Measurements from ENCODE around the gene PPP1R37. TPM values are rescaled to one million over a fixed set of nuclear protein-coding genes. Genes with fewer than 3 reads are reported as not detected.

Gene PPP1R37
- total and polyA plus RNA-seq, 2 of the 13 experiments (the other 11 are each of a cell fraction or from before 2014, with no cell fraction given): 9.0 to 14.3 TPM

GRCh38 chr19:45172173-45172572 lies 79.2 kb downstream of the PPP1R37 start (continued):
- TF ChIP-seq HNF1A (IDR thresholded peaks at IDR 0.05; ENCODE audit: low read depth) (no peak), HNF1A (CRISPR knock-in tag; IDR thresholded peaks at IDR 0.05; ENCODE audit: borderline replicate concordance) (no peak), SOX13 (IDR thresholded peaks at IDR 0.05) (no peak), SOX13 (CRISPR knock-in tag; conservative IDR thresholded peaks at IDR 0.05 in 1 of 2, IDR thresholded peaks at IDR 0.05 in 1 of 2) (0 out of 4 replicates have a peak, but pooled peaks of 1 of the 2 experiments have one; percentile 7)

- no peak for FAIRE-seq
These were observed 79.7 kb downstream of the PPP1R37 start for GRCh38 chr19:45172611-45173208.

More at GRCh38 chr19:45172611-45173208, 79.7 kb downstream of the PPP1R37 start:
- CTCF ChIA-PET (ENCODE audit: low intra/inter-chr PET ratio, low total read pairs): no interaction called here
- H3K79me2 ChIP-seq (ENCODE audit: insufficient read depth, low read length): peaks cover 2% of the 10 kb centered on the region
- in situ Hi-C loops (cut with HindIII; ENCODE audit: extremely low pct_ligation_motif_present, low pct_unique_long_range_greater_than_20kb): no loop called here
- no peak for ATAC-seq
- no peak overlapping the region; a peak in 1 of 6 replicates for H3K4me3 ChIP-seq (replicated peaks in 1 of 3; ENCODE audit: insufficient read depth in 1 of 3, low read depth in 2 of 3, low read length in 3 of 3)
- H4K20me1 ChIP-seq (ENCODE audit: insufficient read depth, low read length): no peaks in the 10 kb centered on the region
- POLR2A ChIA-PET: no interaction called here
- no peak overlapping the region for H2AFZ ChIP-seq (ENCODE audit: low read length)
- no TSS peak for BruUV-seq (replicated peaks)
- no peak overlapping the region for H3K9ac ChIP-seq (ENCODE audit: insufficient read depth, low read depth, low read length)
- no peaks in the 10 kb centered on the region for H3K36me3 ChIP-seq (replicated peaks in 1 of 2; ENCODE audit: control insufficient read depth in 1 of 2, insufficient read depth in 2 of 2, low read length in 2 of 2)
- no peaks in the 10 kb centered on the region; a peak in 1 of 5 replicates for H3K27me3 ChIP-seq (ENCODE audit: control insufficient read depth in 1 of 2, insufficient read depth in 2 of 2, low read length in 2 of 2)
- no peak for DNase-seq (ENCODE audit: low spot score)
- 81% methylated on average over 5 of the region's 18 CpGs for WGBS (ENCODE audit: low lambda C conversion rate)
- H3K9me3 ChIP-seq (ENCODE audit: low read length): no peaks in the 10 kb centered on the region
- TF ChIP-seq ZNF333 (CRISPR knock-in tag; IDR thresholded peaks at IDR 0.05; ENCODE audit: borderline replicate concordance): no peak
- no peak for TF ChIP-seq ZFP36 (IDR thresholded peaks at IDR 0.05; ENCODE audit: borderline replicate concordance, low read depth, low read length, partially characterized antibody)
- no peak for TF ChIP-seq ZNF713 (CRISPR knock-in tag; IDR thresholded peaks at IDR 0.05)
- no peak for TF ChIP-seq SCMH1 (CRISPR knock-in tag; IDR thresholded peaks at IDR 0.05; ENCODE audit: borderline replicate concordance)
- TF ChIP-seq MXI1 (IDR thresholded peaks at IDR 0.05; ENCODE audit: borderline replicate concordance, low read depth, low read length): no peak
- TF ChIP-seq ZNF282 (IDR thresholded peaks at IDR 0.05; ENCODE audit: partially characterized antibody): no peak
- 0 out of 2 replicates have a peak, but pooled peaks have one; percentile 13 for TF ChIP-seq ZBTB38 (CRISPR knock-in tag; IDR thresholded peaks at IDR 0.05)
- H3K27ac ChIP-seq (ENCODE audit: extremely low read length, insufficient read depth, low read length): no peak overlapping the region
- H3K4me2 ChIP-seq (ENCODE audit: low read depth, low read length): peak overlapping the region; percentile 29; the same call in 1 of the 2 replicates
- intact Hi-C loops (cut with micrococcal nuclease; ENCODE audit: unreplicated experiment): no loop called here
- H3K4me1 ChIP-seq (ENCODE audit: insufficient read depth, low read length): peaks cover 82% of the 10 kb centered on the region

All from HepG2 (cell line).